Adrenal gland (tissue), 5 donors: ENCODE measurements around the gene NAV2.

Source experiments
- CTCF ChIP-seq, 6 experiments: fragments of 450-650 bp in 4 of 6; fragments of 200-600 bp in 2 of 6; sonication (generic) in 1 of 6; IDR thresholded peaks; 1 replicate in 5 of 6; 2 replicates in 1 of 6; pipeline versions ENCODE4 v1.5.1 to v1.8.0; 2016 to 2021; ENCODE audit warnings: antibody characterized with exemption in 6 of 6, mild to moderate bottlenecking in 2 of 6, moderate library complexity in 1 of 6
- POLR2A ChIP-seq, 2 donors: fragments of 450-650 bp; IDR thresholded peaks; one replicate each; pipeline ENCODE4 v1.6.1; 2017; ENCODE audit warnings: antibody characterized with exemption in 2 of 2, mild to moderate bottlenecking in 2 of 2, moderate library complexity in 1 of 2
- donor health status: DM: no; HTN: no; CAD: no.

GRCh38 chr11:20054584-20054983 is 341.9 kb downstream of the NAV2 start:
- TF ChIP-seq CTCF (IDR thresholded peaks at IDR 0.05) (no peak), POLR2A (IDR thresholded peaks at IDR 0.05) (no peak)
